Duodenal mucosa (tissue), 2 donors: ENCODE data around the gene ZNF384.

Experiments used
- H3K27ac ChIP-seq: one replicate; pipeline ENCODE4 v1.7.0; 2013; ENCODE audit warnings: low read depth, low read length
- H3K27me3 ChIP-seq, 2 donors: one replicate each; pipeline ENCODE4 v1.7.0; 2013; ENCODE audit warnings: low read length in 2 of 2, control low read depth in 1 of 2; ENCODE audit not compliant: insufficient read depth in 2 of 2, control insufficient read depth in 1 of 2
- H3K36me3 ChIP-seq, 2 donors: one replicate each; pipeline ENCODE4 v1.7.0; 2013; ENCODE audit warnings: low read length in 2 of 2, control low read depth in 1 of 2; ENCODE audit not compliant: insufficient read depth in 2 of 2, control insufficient read depth in 1 of 2
- H3K4me1 ChIP-seq, 2 donors: one replicate each; pipeline ENCODE4 v1.7.0; 2013; ENCODE audit warnings: low read length in 2 of 2, control low read depth in 1 of 2; ENCODE audit not compliant: insufficient read depth in 2 of 2, control insufficient read depth in 1 of 2
- H3K4me3 ChIP-seq, 2 donors: one replicate each; pipeline ENCODE4 v1.7.0; 2013; ENCODE audit warnings: low read length in 2 of 2, low read depth in 1 of 2
- H3K9ac ChIP-seq, 2 donors: one replicate each; pipeline ENCODE4 v1.7.0; 2013; ENCODE audit warnings: low read length in 2 of 2, low read depth in 1 of 2
- H3K9me3 ChIP-seq, 2 donors: one replicate each; pipeline ENCODE4 v1.7.0; 2013; ENCODE audit warnings: low read length in 2 of 2, control low read depth in 1 of 2; ENCODE audit not compliant: control insufficient read depth in 1 of 2

ZNF384 gene

DNA sequence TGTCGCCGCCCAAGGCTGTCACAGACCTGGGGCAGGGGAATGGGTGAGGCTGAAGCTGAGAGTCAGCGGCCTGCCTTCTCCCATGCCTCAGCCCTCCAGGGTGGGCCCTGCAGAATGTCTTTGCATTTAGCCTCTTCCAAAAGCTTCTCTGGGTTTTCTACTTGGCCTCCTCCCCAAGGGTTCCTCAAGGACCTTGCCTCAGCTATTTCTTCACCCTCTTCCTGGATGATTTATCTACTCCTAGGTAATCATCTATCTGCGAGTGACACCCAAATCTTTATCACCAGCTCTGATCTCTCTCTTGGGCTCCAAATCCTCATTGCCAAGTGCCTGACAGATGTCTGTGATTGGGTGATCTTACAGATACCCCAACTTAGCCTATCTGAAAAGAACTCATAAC, 48.7 kb downstream of the ZNF384 start:
- Histone ChIP-seq H3K4me1 (peaks cover 17 to 21% of the 10 kb centered on the region in 2 donors), H3K9me3 (no peaks in the 10 kb centered on the region), H3K36me3 (no peaks in the 10 kb centered on the region), H3K4me3 (no peak overlapping the region), H3K27me3 (no peaks in the 10 kb centered on the region), H3K9ac (no peak overlapping the region), H3K27ac (no peak overlapping the region)

GRCh38 chr12:6639151-6639801, 49.9 kb downstream of the ZNF384 start:
- H3K27ac ChIP-seq: no peak overlapping the region
- no peak overlapping the region for H3K4me3 ChIP-seq
- no peaks in the 10 kb centered on the region for H3K27me3 ChIP-seq
- no peaks in the 10 kb centered on the region for H3K36me3 ChIP-seq
- H3K4me1 ChIP-seq: peaks cover 18 to 22% of the 10 kb centered on the region in 2 donors
- H3K9me3 ChIP-seq: no peaks in the 10 kb centered on the region
- H3K9ac ChIP-seq: no peak overlapping the region

- Histone ChIP-seq H3K4me1 (peaks cover 18 to 22% of the 10 kb centered on the region in 2 donors), H3K36me3 (no peaks in the 10 kb centered on the region), H3K27me3 (no peaks in the 10 kb centered on the region), H3K9ac (no peak overlapping the region), H3K9me3 (no peaks in the 10 kb centered on the region), H3K4me3 (no peak overlapping the region), H3K27ac (no peak overlapping the region)
These were observed 50.9 kb downstream of the ZNF384 start for GRCh38 chr12:6638305-6638704.

GRCh38 chr12:6635856-6636531, 53.2 kb downstream of the ZNF384 start, which contains the start of gene LPAR5:
Gene LPAR5, minus strand, starts transcription at chr12:6635959. Its CDS starts 14,711 bp downstream, at chr12:6621248.
- Histone ChIP-seq H3K27me3 (no peaks in the 10 kb centered on the region), H3K36me3 (no peaks in the 10 kb centered on the region), H3K4me3 (peak within 1 kb of the TSS; percentile 72 to 75), H3K27ac (peak within 1 kb of the TSS; percentile 26), H3K9ac (peak within 1 kb of the TSS; percentile 78 to 81), H3K4me1 (peaks cover 30 to 45% of the 10 kb centered on the region in 2 donors), H3K9me3 (no peaks in the 10 kb centered on the region)

DNA sequence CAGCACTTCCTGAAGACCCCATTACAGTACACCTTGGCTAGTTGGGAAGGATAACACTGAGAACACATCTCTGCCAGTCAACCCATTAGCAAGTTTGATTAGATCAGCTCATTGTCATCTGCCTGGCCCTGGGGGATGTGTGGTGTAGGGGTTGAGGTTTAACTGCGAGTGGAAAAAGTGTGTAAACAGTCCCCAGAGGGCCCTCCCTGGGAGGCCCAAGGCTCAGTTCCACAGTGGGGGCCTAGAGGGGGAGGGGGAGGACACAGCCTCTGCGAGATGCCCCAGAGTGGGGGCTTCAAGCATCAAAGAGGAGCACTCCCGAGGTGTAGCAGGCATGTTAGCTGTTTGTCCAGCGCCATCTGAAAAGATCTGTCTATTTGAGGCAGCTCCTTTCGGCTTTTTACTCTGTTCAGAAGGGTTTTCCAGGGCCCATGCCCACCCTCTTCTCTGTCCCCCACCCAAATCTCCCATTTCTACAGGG, 53.8 kb downstream of the ZNF384 start:
- Histone ChIP-seq H3K27me3 (no peaks in the 10 kb centered on the region), H3K9ac (peak overlapping the region; percentile 78 to 81), H3K36me3 (no peaks in the 10 kb centered on the region), H3K9me3 (no peaks in the 10 kb centered on the region), H3K4me3 (peak overlapping the region; percentile 72 to 75), H3K4me1 (peaks cover 27 to 46% of the 10 kb centered on the region in 2 donors), H3K27ac (peak overlapping the region; percentile 26)

DNA sequence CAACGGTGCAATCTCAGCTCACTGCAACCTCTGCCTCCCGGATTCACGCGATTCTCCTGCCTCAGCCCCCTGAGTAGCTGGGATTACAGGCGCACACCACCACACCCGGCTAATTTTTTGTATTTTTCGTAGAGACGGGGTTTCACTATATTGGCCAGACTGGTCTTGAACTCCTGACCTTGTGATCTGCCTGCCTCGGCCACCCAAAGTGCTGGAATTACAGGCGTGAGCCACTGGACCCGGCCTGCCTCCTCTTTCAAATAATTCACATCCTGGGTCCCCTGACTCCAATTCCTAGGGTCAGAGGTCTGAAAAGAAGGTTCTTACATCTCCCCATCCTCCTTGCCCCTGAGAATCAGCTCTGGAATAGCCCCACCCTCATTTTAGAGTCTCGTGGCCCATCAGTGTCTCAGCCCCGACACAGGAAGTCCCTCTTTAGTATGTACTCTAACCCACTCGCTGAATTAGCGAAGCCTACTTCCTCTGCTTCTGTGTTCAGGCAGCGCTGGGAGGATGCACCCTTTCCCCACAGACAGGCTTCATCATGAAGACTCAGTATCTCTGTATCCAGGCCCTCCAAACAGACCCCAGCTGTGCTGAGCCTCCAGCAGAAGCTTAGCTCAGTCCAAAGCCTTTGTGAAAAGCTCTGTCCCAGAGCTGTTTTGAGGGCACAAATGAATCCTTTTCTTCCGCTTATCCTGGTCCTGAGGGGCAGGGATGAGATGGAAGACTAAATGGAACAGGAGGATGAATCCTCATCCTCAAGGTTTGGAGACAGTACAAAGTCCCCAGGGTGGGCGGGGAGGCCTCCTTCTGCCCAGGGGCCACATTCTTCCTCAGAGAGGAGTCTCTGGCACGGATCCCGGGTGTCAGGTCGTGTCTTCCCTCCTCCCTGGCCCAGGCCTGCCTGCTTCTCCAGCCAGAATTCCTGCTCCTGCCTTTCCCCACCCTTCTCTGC, 56.9 kb downstream of the ZNF384 start:
- H3K9ac ChIP-seq: peak overlapping the region; percentile 52 to 64
- no peaks in the 10 kb centered on the region for H3K9me3 ChIP-seq
- no peaks in the 10 kb centered on the region for H3K36me3 ChIP-seq
- H3K27me3 ChIP-seq: no peaks in the 10 kb centered on the region
- H3K27ac ChIP-seq: peak overlapping the region; percentile 82
- peak overlapping the region in 1 of 2 donors; percentile 28 for H3K4me3 ChIP-seq
- H3K4me1 ChIP-seq: peaks cover 27 to 44% of the 10 kb centered on the region in 2 donors

DNA sequence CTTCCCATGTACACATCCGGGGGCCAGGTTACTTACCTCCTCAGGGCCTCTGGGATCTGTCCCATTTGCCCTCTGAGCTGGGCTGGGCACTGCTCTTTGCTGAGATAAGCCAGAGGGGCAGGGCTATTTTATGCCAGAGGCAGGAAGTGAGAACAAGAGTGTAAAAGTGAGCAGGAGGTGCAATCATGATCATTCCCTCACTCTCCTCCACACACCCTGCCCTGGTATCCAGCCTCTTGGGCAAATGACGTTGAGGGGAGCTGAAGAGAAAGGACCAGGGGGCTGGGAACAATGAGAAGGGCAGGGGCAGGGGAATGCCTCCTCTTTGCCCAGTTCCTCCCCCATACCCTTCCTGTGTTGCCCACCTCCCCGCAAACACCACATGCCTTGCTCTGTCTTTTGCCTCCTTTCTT, 57.6 kb downstream of the ZNF384 start:
- Histone ChIP-seq H3K36me3 (no peaks in the 10 kb centered on the region), H3K27ac (peak overlapping the region; percentile 82), H3K9me3 (no peaks in the 10 kb centered on the region), H3K9ac (peak overlapping the region; percentile 64 to 78), H3K4me3 (peak overlapping the region; percentile 48 to 63), H3K4me1 (peaks cover 31 to 50% of the 10 kb centered on the region in 2 donors), H3K27me3 (no peaks in the 10 kb centered on the region)

DNA sequence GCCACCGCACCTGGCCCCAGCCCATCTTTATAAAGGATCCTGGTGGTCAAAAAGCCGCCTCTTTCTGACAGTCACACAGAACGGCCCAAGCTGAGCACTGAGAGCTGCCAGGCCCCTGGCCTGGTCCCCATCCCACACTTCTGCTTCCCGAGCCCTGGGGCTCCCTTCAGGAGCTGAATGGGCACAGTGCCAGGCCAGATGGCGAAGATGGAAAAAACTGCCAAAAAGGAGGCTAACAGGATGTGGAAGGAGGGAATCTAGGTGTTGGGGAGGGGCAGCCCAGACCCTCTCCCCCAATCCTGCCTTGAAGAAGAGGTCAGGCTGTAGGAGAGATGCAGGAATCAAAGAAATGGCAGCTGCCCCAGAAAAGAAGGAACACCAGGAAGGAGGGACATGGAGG, 58.4 kb downstream of the ZNF384 start:
- no peaks in the 10 kb centered on the region for H3K27me3 ChIP-seq
- H3K36me3 ChIP-seq: no peaks in the 10 kb centered on the region
- peaks cover 27 to 45% of the 10 kb centered on the region in 2 donors for H3K4me1 ChIP-seq
- H3K9ac ChIP-seq: peak overlapping the region; percentile 64 to 78
- H3K27ac ChIP-seq: peak overlapping the region; percentile 2
- peak overlapping the region; percentile 48 to 63 for H3K4me3 ChIP-seq
- H3K9me3 ChIP-seq: no peaks in the 10 kb centered on the region

GRCh38 chr12:6627616-6628015, 61.6 kb downstream of the ZNF384 start:
- peak overlapping the region; percentile 44 to 46 for H3K4me3 ChIP-seq
- H3K9me3 ChIP-seq: no peaks in the 10 kb centered on the region
- no peak overlapping the region for H3K9ac ChIP-seq
- no peaks in the 10 kb centered on the region for H3K27me3 ChIP-seq
- H3K36me3 ChIP-seq: no peaks in the 10 kb centered on the region
- H3K27ac ChIP-seq: no peak overlapping the region
- H3K4me1 ChIP-seq: peaks cover 14 to 30% of the 10 kb centered on the region in 2 donors
